Parathyroid adenoma (tissue), 2 donors: ENCODE data around the gene GAREM2.

ENCODE experiments used
- H2AFZ ChIP-seq: fragments of 300-600 bp; sonication (generic); one replicate; pipeline ENCODE4 v1.7.0; 2017; ENCODE audit warnings: antibody characterized with exemption, mild to moderate bottlenecking
- H3K27ac ChIP-seq: fragments of 300-600 bp; sonication (generic); one replicate; pipeline ENCODE4 v1.7.0; 2017
- H3K27me3 ChIP-seq: fragments of 300-600 bp; sonication (generic); one replicate; pipeline ENCODE4 v1.7.0; 2017; ENCODE audit warnings: low read length; ENCODE audit not compliant: control insufficient read depth, insufficient read depth
- H3K36me3 ChIP-seq: fragments of 300-600 bp; sonication (generic); one replicate; pipeline ENCODE4 v1.7.0; 2017; ENCODE audit warnings: low read length; ENCODE audit not compliant: control insufficient read depth, insufficient read depth
- H3K4me1 ChIP-seq: fragments of 300-600 bp; sonication (generic); one replicate; pipeline ENCODE4 v1.7.0; 2017; ENCODE audit warnings: control low read depth
- H3K4me2 ChIP-seq: fragments of 300-600 bp; sonication (generic); one replicate; pipeline ENCODE4 v1.7.0; 2017; ENCODE audit warnings: low read length
- H3K4me3 ChIP-seq: fragments of 300-600 bp; sonication (generic); one replicate; pipeline ENCODE4 v1.7.0; 2017; ENCODE audit warnings: low read depth, low read length
- H3K79me2 ChIP-seq: fragments of 300-600 bp; sonication (generic); one replicate; pipeline ENCODE4 v1.7.0; 2017; ENCODE audit warnings: control low read depth
- H3K9ac ChIP-seq: fragments of 300-600 bp; sonication (generic); one replicate; pipeline ENCODE4 v1.7.0; 2017; ENCODE audit warnings: mild to moderate bottlenecking
- H3K9me3 ChIP-seq: fragments of 300-600 bp; sonication (generic); one replicate; pipeline ENCODE4 v1.7.0; 2017; ENCODE audit warnings: low read length; ENCODE audit not compliant: control insufficient read depth
- TF ChIP-seq, protein P1 (sequence below): fragments of 300-600 bp; sonication (generic); IDR thresholded peaks from one replicate; pipeline ENCODE4 v1.7.0; 2017; ENCODE audit warnings: antibody characterized with exemption, mild to moderate bottlenecking
- donor health status: primary hyperparathyroidism.

Gene GAREM2

DNA sequence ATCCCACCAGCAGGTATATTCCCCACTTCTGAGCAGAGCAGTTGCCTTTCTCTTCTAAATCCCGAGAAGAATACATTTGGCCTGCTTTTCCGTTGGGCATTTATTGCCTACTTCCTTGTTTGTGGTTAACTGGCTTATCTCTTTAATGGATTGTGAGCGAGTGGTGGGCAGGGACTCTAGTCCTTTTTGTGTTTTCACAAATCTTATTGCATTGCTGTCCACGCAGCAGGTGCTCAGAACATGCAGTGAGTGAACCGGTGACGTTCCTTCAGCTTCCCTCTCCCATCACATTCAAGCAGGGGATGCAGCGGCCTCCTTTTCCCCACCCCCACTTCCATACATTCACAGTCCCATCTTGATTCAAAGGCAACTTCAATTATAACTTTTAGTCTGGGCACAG is 28.9 kb upstream of the GAREM2 start:
- Histone ChIP-seq H3K27me3 (no peaks in the 10 kb centered on the region), H2AFZ (no peak overlapping the region), H3K9me3 (no peaks in the 10 kb centered on the region), H3K36me3 (no peaks in the 10 kb centered on the region), H3K4me3 (no peak overlapping the region), H3K27ac (no peak overlapping the region), H3K79me2 (no peaks in the 10 kb centered on the region), H3K9ac (no peak overlapping the region), H3K4me1 (peaks cover 5% of the 10 kb centered on the region), H3K4me2 (no peak overlapping the region)
- TF ChIP-seq, protein P1, sequence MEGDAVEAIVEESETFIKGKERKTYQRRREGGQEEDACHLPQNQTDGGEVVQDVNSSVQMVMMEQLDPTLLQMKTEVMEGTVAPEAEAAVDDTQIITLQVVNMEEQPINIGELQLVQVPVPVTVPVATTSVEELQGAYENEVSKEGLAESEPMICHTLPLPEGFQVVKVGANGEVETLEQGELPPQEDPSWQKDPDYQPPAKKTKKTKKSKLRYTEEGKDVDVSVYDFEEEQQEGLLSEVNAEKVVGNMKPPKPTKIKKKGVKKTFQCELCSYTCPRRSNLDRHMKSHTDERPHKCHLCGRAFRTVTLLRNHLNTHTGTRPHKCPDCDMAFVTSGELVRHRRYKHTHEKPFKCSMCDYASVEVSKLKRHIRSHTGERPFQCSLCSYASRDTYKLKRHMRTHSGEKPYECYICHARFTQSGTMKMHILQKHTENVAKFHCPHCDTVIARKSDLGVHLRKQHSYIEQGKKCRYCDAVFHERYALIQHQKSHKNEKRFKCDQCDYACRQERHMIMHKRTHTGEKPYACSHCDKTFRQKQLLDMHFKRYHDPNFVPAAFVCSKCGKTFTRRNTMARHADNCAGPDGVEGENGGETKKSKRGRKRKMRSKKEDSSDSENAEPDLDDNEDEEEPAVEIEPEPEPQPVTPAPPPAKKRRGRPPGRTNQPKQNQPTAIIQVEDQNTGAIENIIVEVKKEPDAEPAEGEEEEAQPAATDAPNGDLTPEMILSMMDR = no peak

DNA sequence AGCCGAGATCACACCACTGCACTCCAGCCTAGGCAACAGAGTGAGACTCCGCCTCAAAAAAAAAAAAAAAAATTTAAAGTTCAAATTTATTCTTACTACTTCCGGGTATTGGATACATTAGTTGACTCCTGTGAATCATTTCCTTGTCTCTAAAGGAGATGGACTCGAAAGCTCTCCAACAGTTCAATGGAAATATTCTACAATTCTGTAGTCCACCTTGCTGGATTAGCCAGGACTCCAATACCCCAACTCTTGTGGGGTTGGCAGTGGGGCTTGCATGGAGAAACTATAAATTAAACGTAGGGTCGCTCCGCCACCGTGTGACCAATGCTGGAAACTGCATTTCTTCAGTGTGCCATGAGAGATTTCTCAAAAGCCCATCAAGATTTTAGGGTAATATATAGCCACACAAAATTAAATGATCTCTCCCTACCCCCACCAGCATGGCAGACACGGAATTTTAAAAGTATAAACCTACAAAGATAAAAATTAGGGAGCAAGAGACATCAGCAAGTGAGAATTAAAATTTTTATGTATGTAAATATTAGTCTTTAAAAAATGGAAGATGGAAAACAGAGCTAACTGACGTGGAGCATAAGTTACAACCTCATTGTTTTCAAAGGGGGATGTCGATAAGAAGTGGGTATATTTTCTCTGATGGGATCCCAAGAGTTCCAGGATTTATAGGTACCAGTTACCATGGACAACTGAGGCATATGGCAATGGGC is 27.8 kb upstream of the GAREM2 start:
- TF ChIP-seq, protein P1 = peak; percentile 84
- H3K9ac ChIP-seq = no peak overlapping the region
- no peaks in the 10 kb centered on the region for H3K79me2 ChIP-seq
- H2AFZ ChIP-seq = no peak overlapping the region
- H3K27ac ChIP-seq = no peak overlapping the region
- H3K27me3 ChIP-seq = no peaks in the 10 kb centered on the region
- no peaks in the 10 kb centered on the region for H3K4me1 ChIP-seq
- H3K4me3 ChIP-seq = no peak overlapping the region
- H3K4me2 ChIP-seq = no peak overlapping the region
- H3K36me3 ChIP-seq = no peaks in the 10 kb centered on the region
- no peaks in the 10 kb centered on the region for H3K9me3 ChIP-seq

DNA sequence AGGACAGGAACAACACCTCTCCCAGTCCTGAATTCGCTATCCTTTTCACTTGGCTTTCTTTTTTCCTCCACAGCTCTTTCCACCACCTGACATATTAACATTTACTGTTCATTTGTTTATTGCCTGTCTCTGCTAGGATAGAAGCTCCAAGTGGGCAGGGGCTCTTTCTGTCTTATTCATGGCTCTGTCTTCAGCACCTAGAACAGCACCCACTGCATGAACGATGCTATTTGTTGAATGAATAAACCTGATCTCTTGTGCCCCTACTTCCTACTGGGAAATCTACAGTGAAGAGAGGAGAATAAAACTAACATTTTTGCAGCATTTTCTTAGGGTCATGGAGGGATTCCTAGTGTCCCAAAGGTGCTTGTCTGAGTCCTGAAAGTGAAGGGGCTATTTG is 24.4 kb upstream of the GAREM2 start:
- H2AFZ ChIP-seq = no peak overlapping the region
- H3K9ac ChIP-seq = no peak overlapping the region
- H3K4me2 ChIP-seq = no peak overlapping the region
- no peaks in the 10 kb centered on the region for H3K79me2 ChIP-seq
- TF ChIP-seq, protein P1 = no peak
- H3K4me1 ChIP-seq = no peaks in the 10 kb centered on the region
- H3K36me3 ChIP-seq = no peaks in the 10 kb centered on the region
- H3K9me3 ChIP-seq = no peaks in the 10 kb centered on the region
- H3K27ac ChIP-seq = no peak overlapping the region
- no peaks in the 10 kb centered on the region for H3K27me3 ChIP-seq
- no peak overlapping the region for H3K4me3 ChIP-seq

DNA sequence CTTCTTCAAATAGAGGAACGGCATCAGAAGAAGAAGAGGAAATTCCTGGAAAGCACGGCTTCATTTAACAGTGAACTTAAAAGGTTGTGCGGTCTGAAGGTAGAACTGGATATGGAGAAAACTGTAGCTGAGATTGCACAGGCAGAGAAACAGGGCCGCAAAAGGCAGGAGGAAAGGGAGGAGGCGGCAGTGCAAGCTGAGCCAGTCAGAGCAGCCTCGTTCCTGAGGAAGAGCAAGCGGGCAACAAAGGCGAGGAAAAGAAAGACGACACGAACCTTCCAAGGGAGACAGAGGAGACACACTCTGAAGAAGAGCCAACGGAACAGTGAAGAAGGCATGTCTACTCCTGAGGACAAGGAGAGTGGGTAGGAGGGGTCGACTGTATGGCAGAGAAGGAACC is 22.6 kb upstream of the GAREM2 start:
- Histone ChIP-seq H3K4me3 (no peak overlapping the region), H2AFZ (no peak overlapping the region), H3K9ac (no peak overlapping the region), H3K9me3 (no peaks in the 10 kb centered on the region), H3K4me1 (no peaks in the 10 kb centered on the region), H3K27me3 (no peaks in the 10 kb centered on the region), H3K79me2 (no peaks in the 10 kb centered on the region), H3K27ac (no peak overlapping the region), H3K36me3 (no peaks in the 10 kb centered on the region), H3K4me2 (no peak overlapping the region)
- TF ChIP-seq, protein P1 = no peak

DNA sequence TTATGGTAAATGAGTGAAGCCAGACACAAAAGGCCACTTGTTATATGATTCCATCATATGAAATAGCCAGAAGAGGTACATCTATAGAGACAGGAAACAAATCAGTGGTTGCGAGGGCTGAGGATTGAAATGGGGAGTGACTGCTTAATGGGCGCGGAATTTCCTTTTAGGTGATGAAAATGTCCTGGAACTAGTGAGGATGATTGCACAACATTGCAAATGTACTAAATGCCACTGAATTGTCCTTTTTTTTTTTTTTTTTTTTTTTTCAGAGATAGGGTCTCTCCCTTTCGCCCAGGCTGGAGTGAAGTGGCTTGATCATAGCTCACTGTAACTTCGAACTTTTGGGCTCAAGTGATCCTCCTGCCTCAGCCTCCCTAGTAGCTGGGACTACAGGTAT is 15.3 kb upstream of the GAREM2 start:
- H3K9me3 ChIP-seq = no peaks in the 10 kb centered on the region

More for the DNA sequence above, 15.3 kb upstream of the GAREM2 start:
- Histone ChIP-seq H3K79me2 (no peaks in the 10 kb centered on the region), H3K36me3 (no peaks in the 10 kb centered on the region), H3K27me3 (no peaks in the 10 kb centered on the region), H3K4me2 (no peak overlapping the region), H2AFZ (no peak overlapping the region), H3K4me3 (no peak overlapping the region), H3K9ac (no peak overlapping the region), H3K4me1 (peaks cover 3% of the 10 kb centered on the region), H3K27ac (no peak overlapping the region)
- TF ChIP-seq, protein P1 = no peak
